Measurements from ENCODE around the gene FANCD2.
"Not testable (repeated sequence)": the region's sequence is repeated elsewhere in the genome, so short reads cannot be mapped to it uniquely, and the experiment has no call there.

Gene FANCD2

GRCh38 chr3:10023587-10024310 lies 2.5 kb upstream of the FANCD2 start:
- POLR2A ChIA-PET, result no interaction called here
- DNase-seq (ENCODE audit: extremely low spot score), result no peak
- CTCF ChIA-PET, result interaction anchor here (0.9 to 1.0 kb wide), 2 partner anchors 19 to 91 kb away, joined by 3 read pairs; no protein-coding TSS in a partner anchor
- no peak for TF ChIP-seq CTCF (IDR thresholded peaks at IDR 0.05; ENCODE audit: control extremely low read depth, extremely low read depth, low read depth, missing control alignments)

GRCh38 chr3:10025205-10026083 lies 793 bp upstream of the FANCD2 start:
- POLR2A ChIA-PET, result interaction anchor here (0.6 to 1.3 kb wide), 2 partner anchors 15 to 60 kb away, joined by 3 to 4 read pairs; no protein-coding TSS in a partner anchor

GRCh38 chr3:10041034-10041433 lies 14.8 kb downstream of the FANCD2 start:
- CTCF ChIA-PET, result interaction anchor here (1.4 kb wide), 1 partner anchor 108 kb away, joined by 3 read pairs; no protein-coding TSS in a partner anchor
- DNase-seq (ENCODE audit: extremely low spot score), result no peak
- TF ChIP-seq CTCF (IDR thresholded peaks at IDR 0.05; ENCODE audit: control extremely low read depth, extremely low read depth, low read depth, missing control alignments), result no peak
- POLR2A ChIA-PET, result no interaction called here

More at GRCh38 chr3:10025205-10026083, 793 bp upstream of the FANCD2 start:
- CTCF ChIA-PET, result interaction anchor here (0.9 to 1.3 kb wide), 3 partner anchors 9 to 543 kb away, joined by 3 read pairs; partner anchors contain the start of gene TATDN2
- TF ChIP-seq CTCF (IDR thresholded peaks at IDR 0.05; ENCODE audit: control extremely low read depth, extremely low read depth, low read depth, missing control alignments), result no peak
- no peak for DNase-seq (ENCODE audit: extremely low spot score)

GRCh38 chr3:10047876-10048275 lies 21.6 kb downstream of the FANCD2 start:
- ChIA-PET CTCF (interaction anchor here (1.0 to 1.5 kb wide), 4 partner anchors 10 to 115 kb away, joined by 3 to 6 read pairs (median 4); partner anchors contain the start of gene CRELD1), POLR2A (interaction anchor here (0.7 kb wide), 1 partner anchor 268 kb away, joined by 3 read pairs; no protein-coding TSS in a partner anchor)
- no peak for DNase-seq (ENCODE audit: extremely low spot score)
- no peak for TF ChIP-seq CTCF (IDR thresholded peaks at IDR 0.05; ENCODE audit: control extremely low read depth, extremely low read depth, low read depth, missing control alignments)

GRCh38 chr3:10053054-10053453 lies 26.8 kb downstream of the FANCD2 start:
- POLR2A ChIA-PET; DNase-seq (ENCODE audit: extremely low spot score); CTCF ChIA-PET: not testable (repeated sequence)

GRCh38 chr3:10055097-10055496 lies 28.9 kb downstream of the FANCD2 start:
- DNase-seq (ENCODE audit: extremely low spot score), result no peak
- ChIA-PET POLR2A (no interaction called here), CTCF (interaction anchor here (1.3 kb wide), 2 partner anchors 12 to 56 kb away, joined by 3 read pairs; no protein-coding TSS in a partner anchor)
- no peak for TF ChIP-seq CTCF (IDR thresholded peaks at IDR 0.05; ENCODE audit: control extremely low read depth, extremely low read depth, low read depth, missing control alignments)

GRCh38 chr3:10070077-10070476 lies 43.8 kb downstream of the FANCD2 start:
- CTCF ChIA-PET; DNase-seq (ENCODE audit: extremely low spot score); POLR2A ChIA-PET: not testable (repeated sequence)
